ENCODE measurements around the gene TIMM22.

GRCh38 chr17:969811-970355 lies 27.0 kb upstream of the TIMM22 start:
- TF ChIP-seq CSDC2 (CRISPR knock-in tag; IDR thresholded peaks at IDR 0.05) (no peak), SNAI2 (CRISPR knock-in tag; IDR thresholded peaks at IDR 0.05) (no peak), GLIS3 (CRISPR knock-in tag; IDR thresholded peaks at IDR 0.05) (no peak), TOX (CRISPR knock-in tag; IDR thresholded peaks at IDR 0.05; ENCODE audit: borderline replicate concordance) (no peak), ZNF565 (CRISPR knock-in tag; conservative IDR thresholded peaks at IDR 0.05; ENCODE audit: low read depth) (no peak), POU6F1 (CRISPR knock-in tag; IDR thresholded peaks at IDR 0.05; ENCODE audit: borderline replicate concordance, low read depth) (no peak), ZFP3 (CRISPR knock-in tag; IDR thresholded peaks at IDR 0.05) (no peak), PATZ1 (CRISPR knock-in tag; IDR thresholded peaks at IDR 0.05; ENCODE audit: borderline replicate concordance) (no peak), RARB (CRISPR knock-in tag; IDR thresholded peaks at IDR 0.05) (no peak), ZC3H10 (CRISPR knock-in tag; IDR thresholded peaks at IDR 0.05) (no peak), CREB5 (CRISPR knock-in tag; IDR thresholded peaks at IDR 0.05; ENCODE audit: low read depth) (no peak), ZFP30 (CRISPR knock-in tag; IDR thresholded peaks at IDR 0.05) (no peak)
